Hematopoietic multipotent progenitor cell (in vitro differentiated cells): Measurements from ENCODE around the gene C1orf105. TPM values are rescaled to one million over a fixed set of nuclear protein-coding genes. Genes with fewer than 3 reads are reported as not detected.

Experiments used
- DNase-seq, 3 donors: peaks; one replicate each; pipeline ENCODE4 v3.0.0-alpha.2; 2011 to 2015; ENCODE audit warnings: low read depth in 2 of 3, low spot score in 2 of 3
- total RNA-seq: library from RNA; depleted of rRNA; stranded (reverse); fragments of >200 nt; gene quantifications from one replicate; pipeline ENCODE4 v1.2.3, GENCODE V29; 2012

The C1orf105 gene
- total RNA-seq, 1 donor: not detected

DNA sequence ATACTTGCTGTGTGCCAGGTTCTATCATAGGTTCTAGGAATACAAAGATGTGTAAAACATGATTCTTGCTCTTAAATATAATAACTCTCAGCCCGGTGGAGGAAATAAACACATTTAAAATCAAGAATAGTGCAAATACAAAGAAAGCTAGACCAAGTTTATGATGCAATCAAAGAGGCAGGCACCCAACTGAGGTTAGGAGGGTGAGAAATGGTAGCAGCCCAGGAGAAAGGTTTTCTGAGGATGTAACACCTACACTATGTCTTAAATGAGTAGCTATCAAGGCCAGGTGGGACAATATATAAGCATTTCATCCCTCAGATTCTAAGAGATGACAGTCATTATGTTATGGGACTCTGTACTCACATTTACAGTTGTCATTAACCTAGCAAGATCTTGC is 33.1 kb downstream of the C1orf105 start:
- DNase-seq: no peak

DNA sequence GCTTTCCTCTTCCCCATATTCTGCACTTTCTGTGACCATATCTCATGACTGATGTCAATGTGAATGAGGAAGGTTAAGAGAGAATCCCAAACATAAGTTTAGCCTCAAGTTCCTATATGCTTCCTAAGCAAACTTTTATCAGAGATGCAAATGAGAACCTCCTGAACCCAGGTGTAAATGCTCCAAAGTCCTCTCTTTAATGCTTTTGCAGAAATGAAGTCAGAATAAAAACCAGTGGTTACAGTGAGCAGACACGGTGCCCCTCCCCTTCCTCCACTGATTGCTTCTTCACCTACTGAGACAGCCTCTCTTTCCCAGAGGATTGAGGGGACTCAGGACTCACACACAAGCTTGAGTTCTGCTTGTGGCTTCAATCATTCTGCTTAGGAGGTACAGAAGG is 35.0 kb downstream of the C1orf105 start:
- DNase-seq: no peak

DNA sequence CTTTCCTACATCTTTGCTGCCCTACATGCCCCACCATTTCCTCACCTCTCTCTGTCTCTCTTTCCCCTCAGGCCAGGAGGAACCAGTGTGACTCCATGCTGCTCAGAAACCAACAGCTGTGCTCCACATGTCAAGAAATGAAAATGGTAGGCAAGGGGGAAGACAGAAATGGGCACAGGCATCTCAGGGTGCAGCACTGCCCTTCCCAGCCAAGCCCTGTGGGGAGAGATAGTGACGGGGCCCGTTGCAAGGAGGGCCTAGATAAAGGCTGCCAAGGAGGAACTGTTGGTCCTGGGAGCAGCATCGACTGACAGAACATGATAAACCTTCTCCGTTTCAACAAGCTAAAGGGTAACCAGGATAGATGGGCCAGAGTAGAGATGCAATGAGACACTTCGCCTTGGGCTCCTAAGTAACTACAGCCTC is 35.9 kb downstream of the C1orf105 start:
- DNase-seq: peak in 2 of 3 donors; percentile 9 to 10

DNA sequence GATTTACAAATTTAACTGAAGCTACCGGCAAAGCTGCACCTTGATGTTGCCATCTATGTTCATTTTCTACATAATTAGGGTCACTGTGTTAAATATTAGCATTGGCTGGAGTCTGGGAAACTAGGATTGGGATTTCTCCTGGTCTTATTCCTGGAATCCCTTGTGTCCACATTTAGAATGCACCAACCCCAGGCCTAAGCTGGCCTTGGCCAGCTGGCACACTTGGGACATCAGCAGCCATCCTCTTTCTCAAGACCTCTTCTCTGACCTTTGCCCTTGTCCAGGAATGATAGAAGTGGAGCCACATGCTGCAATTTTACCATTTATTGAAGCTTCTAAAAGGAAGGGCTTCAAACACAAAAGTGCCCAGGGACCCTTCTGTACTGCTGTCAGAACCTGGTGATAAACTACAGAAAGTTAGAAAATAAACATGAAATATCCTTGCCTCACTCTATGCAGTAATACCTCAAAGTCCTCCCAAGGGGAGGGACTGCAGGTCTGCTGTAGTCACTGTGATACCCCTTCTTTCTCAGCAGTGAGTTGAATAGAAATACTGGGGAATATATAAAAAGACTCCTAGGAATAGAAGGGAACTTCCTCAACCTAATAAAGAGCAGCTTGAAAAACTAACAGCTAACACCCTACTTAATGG is 37.1 kb downstream of the C1orf105 start:
- DNase-seq: no peak

DNA sequence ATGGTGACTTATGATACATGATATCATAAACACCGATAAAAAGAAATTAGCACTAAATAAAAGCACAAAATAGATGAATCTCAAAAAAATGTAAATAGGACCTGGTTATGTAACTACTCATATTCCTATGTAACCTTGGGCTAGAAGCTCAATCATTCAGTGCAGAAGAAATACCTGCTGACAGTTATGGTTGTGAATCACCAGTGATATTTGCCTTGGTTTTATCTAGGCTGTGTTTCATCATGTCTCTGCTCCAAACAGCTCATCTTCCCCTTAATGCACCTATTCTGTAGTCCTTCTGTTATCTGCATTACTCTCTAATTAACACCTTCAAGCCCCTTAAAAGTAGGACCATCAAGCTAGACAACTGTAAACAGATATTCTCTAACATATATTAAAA is 39.7 kb downstream of the C1orf105 start:
- no peak for DNase-seq

DNA sequence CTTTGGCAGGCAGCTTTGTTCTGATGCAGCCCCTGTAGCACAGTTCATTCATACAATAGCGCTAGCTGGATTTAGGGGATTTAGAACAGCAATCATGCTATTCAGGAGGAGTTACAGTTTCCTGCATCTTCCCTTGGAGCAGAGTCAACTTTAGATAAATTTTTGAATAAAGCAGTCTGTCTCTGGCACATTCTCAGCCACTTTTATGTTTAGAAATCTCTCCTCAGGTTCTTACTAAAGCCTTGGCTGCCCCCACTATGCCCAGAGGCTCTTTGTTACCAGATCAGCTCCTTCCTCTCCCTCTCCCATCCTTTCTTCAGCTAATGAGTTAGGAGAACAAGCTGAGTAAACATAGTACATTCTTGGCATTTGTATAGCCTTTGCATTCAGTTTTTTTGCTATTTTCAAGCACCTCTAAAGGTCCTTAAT is 40.4 kb downstream of the C1orf105 start:
- no peak for DNase-seq

DNA sequence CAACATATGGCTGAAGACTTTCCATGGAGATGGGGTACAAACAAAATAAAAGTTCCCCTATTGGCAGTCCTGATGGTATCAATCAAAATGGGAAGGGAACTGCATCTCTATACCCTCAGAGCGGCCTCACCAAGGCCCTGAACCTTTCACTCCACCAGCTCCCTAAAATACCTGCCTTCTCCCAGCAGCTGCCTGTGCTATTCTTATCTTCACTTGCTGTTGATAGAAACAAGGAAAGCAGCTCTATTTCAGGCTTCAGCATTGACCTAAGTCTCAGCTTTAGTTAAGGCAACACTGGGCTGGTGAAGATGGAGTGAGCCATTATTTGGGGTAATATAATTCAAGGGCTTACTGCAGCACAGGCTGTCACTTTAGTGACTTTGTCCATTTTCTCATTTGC is 45.1 kb downstream of the C1orf105 start:
- DNase-seq: no peak

DNA sequence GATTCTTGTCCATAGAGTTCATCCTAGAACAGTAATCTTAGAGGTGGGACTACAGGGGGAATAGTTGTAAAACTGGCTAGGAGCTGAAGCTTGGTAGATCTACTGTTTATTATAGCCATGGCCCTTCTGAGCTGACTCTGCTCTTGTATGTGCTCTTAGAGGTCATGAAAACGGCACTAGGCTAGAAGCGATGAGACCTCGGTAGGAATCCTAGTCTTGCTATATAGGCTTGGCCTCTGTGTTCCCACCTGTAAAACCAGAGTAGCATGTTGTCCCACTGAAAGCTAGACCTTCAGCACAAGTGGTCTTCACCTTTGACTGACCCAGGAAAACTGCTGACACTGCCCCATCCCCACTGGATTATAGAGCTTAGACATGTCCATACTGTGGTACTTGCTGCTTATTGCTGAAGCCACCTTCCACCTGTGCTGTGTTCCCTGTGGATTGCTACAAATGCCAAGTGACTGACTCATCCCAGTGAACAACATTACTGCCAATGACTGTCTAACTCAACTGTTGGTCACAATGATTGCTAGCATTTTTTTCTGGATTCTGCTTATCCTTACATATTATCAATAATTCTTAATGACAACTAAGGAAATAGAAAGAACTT is 46.4 kb downstream of the C1orf105 start:
- DNase-seq: no peak

DNA sequence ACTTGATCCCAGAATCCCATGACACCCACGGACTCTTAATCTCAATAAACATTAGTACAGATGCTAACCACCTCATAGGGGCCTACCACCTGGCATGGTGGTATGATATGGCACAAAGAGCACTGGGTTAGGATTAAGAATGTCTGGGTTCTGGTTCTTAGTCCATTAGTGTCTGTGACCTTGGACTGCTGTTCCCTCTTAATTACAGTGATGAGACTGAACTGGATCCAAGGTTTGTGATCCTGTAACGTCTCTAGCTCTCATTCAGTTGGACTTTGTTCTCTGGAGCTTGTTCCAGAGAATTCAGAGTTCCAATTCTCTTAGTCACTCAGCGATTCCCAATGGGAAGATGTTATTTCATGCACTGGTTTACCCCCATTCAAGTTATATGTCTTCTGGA is 47.0 kb downstream of the C1orf105 start:
- no peak for DNase-seq

DNA sequence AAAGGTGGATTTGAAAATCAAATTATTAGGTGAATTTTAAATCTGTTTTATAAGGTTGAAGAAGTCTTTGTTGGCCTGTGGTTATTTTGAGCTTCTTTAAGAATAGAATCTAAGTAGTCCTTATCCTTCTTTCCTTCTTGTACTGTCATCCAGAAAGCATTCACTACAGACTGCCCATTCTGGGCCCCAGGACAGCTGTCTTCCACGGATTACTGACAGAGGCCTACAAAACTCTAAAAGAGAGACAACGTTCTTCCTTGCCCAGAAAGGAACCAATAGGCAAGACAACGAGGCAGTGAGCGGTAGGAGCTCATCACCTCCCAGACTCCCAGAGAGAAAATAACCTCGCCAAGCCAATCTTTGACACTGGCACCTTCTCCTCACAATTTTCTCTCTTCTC is 47.8 kb downstream of the C1orf105 start:
- DNase-seq: no peak

DNA sequence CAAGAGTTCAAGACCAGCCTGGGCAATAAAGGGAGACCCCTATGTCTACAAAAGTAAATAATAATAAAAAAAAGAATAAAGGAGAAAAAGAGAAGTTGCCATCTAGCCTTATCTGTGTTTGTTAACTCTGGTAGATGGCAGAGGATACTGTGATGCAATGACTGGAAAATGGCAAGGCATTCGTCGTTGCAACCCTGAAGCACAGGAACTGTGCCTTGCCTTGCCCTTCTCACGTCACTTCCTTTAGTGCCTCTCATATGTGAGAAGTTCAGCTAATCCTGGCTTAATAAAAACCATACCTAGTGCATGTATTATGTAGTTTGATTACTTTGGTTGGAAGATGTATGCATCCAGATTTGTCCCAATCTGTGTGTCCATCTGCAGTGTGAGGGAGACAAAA is 49.2 kb downstream of the C1orf105 start:
- no peak for DNase-seq

DNA sequence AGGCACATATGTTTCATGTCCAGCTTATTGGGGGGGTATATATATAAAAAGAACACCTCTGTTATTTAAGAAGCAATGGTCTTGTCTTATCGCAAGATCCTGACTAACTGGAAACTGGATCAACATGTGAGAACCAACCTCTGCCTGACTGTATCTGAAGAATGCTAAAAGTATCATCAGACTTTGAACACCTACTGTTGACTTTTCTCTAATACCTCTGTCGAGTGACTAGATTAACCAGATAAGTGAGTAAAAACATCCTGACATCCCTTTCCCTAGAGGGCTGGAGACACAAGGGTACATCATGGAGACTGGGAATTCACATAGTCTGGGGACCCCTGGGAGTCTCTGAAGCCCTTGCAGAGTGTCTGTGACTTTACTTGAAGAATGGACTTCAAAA is 49.7 kb downstream of the C1orf105 start:
- no peak for DNase-seq

DNA sequence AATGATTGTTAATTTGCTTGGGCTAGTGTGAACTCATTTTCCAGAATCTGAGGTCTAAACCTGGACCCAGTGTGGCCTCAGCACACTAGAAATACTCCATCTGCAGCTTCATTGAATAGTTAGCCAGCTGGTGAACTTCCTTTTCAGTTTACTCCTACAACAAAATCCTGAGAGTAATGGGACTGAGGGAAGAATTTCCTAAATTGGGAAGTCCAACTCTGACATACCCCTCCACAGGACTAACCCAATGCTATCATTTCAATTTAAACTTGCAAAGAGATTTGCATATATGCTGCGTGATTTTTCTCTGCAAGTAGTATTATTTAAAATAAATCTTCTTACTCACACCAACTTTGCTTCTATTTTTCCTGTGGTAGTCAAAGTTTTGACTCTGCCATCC is 51.2 kb downstream of the C1orf105 start:
- DNase-seq: no peak

DNA sequence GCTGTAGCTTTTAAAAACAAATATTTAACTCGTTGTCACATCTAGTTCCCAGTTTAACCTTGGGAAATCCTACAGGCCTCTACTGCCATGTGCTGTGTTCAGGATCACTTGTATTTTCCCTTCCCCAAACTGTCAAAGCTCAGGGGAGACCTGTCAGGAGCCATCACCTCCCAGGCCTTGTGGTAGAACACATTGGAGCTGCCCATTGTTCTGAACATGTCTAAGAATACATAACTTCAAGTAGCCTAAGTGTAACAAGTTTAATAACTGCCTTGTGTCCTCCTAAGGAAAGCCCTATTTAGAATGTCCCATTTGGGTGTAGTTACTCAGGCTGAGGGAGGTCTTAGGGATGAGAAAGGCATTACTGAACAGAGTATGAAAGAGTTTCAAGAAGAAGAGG is 52.0 kb downstream of the C1orf105 start:
- no peak for DNase-seq

DNA sequence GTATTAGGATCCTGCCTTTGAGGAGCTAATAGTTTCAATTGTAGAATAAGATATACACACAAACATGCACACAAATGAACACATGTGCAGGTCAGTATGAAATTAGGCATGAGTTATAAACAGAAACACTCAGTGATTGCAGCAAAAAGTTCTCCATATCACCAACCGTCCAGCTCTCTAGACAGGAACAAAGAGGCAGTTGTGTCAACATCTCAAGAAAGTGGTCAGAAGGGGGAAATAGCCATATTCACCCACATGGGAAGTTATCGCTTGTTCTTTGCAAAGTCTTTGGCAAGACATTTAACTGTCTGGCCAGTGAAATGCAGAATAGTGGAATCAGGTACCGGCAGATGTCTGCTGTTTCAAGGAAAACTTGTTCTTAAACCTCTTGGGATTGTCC is 52.8 kb downstream of the C1orf105 start:
- DNase-seq: peak in 1 of 3 donors; percentile 57

DNA sequence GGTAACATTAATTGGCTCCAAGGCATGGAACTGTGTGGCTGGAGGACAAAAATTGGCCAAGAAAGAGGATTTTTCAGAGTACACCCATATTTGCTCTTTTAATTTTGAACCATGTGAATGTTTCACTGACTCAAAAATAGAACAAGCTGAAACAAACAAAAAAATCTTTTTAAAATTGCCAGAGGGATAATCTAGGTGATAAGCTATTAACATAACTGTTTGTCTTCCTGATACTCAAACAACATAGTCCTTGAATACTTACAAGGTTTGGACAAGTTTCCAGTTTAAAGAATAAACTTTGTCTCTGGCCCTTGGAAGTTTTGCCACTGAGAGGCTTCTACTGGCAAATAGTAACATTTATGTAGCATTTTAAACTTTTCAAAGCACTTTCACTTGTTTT is 53.4 kb downstream of the C1orf105 start:
- DNase-seq: no peak

DNA sequence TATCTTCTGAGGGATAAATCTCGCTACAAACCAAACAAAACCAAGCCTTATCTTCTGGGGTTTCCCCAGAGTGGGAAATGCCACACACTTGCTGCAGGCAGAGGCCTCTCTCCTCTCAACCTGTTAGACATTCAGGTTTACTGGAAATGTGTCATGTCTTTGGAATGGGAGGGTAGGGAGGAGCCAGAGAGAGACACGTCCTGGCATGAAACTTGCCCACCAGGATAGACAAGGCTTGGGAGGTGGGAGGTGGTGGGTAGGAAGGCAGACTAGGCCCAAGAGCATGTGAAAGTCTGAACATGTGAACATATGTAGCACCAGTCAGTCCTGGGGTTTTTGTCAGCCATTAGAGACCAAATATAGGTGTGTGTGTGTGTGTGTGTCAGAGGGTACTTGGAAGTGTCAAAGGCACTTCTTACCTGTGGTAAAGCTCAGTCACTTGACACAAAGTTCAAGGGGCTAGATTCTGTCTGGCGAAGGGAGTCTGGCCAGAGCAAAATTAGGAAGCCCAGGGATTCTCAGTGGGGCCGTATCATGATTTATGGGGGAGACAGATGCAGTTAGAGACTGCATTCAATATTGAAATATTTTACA is 55.8 kb downstream of the C1orf105 start:
- DNase-seq: no peak

DNA sequence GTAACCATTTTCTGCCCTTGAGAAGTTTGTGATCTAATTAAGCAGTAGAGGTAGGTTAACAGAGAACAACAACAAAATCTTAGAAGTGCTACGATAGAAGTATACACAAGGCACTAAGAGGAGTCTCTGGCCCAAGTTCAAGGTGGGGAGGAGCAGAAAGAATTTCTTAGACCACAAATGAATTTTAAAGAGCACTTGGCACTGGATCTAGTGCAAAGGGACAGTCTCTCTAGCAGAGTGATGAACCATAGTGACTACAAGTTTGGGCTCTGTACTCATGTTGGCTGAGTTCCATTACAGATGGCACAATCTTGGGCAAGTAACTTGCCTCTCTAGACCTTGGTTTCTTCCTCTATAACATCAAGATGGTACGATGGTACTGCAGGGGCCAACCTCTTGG is 56.7 kb downstream of the C1orf105 start:
- DNase-seq: no peak

DNA sequence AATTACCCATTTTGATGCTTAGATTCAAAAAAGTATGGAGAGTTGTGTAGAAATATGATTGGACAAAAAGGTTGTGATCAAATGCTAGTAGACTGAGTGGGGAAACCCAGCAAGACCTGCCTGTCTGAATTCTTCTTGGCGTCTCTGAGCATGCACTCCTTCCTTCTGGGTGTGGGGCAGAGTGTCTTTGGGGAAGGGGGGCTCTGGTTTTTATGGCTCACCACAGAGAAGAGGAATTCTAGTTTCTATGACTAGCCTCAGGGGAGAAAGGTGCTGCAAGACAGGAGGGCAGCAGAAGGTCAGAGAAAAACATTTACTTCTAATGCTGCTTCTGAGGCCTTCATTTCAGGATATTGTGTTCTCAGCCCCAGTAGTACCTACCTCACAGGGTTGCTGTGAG is 57.3 kb downstream of the C1orf105 start:
- DNase-seq: no peak

DNA sequence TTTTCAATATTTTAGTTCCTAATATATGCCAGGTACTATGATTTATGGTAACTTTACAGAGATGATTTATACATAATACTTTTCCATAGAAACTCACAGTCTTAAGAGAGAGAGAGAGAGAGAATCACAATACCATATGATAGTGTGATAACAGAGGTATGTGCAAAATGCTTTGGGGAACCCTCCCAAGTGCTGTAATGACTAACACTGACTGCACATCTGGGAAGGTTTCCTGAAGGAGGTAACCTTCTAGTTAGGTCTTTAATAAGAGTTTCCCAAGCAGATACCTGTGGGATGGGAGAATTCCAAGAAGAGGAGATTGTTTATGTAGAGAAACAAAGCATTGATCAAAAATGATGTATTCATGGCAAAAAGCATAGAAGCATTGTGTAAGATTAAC is 58.0 kb downstream of the C1orf105 start:
- DNase-seq: no peak

DNA sequence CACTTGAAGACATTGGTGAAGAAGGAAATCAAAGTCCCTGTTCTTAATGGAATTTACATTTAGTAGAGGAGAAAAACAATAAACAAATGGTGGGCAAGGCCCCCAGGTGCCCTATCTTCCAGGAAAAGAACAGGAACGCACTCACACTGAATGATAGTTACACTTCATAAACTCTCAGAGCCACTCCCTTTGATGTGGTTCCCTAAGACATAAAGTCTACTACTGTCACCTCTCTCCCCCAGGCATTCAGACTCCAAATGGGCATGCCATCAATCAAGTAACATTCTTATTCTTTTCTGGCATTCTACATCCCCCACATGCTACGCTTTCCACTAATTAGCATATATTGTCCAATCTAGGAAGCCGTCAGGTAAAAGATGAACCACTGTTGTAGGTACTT is 59.9 kb downstream of the C1orf105 start:
- no peak for DNase-seq

DNA sequence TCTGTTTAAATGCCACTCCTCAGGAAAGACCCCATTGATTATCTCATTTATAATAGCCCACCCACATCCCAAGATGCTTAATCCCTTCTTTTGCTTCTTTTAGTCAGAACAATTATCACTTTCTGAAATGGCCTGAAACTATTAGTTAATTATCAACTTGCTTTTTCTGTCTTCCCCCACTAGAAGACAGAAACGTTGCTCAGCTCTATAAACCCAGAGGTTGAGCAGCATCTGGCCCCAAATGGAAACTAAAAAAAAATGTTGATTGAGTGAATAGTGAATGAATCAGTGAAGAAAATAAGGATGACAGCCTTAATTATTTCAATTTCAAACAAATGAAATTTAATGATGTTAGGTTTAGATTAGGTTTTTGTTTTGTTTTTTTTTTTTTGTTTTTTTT is 61.6 kb downstream of the C1orf105 start:
- DNase-seq: no peak
